Right lobe of liver (tissue), 4 donors: Measurements from ENCODE around the gene MYH9.

Experiments
- POLR2A ChIP-seq: fragments of 450-650 bp; IDR thresholded peaks from one replicate; pipeline ENCODE4 v1.6.1; 2017; ENCODE audit warnings: antibody characterized with exemption, mild to moderate bottlenecking
- TF ChIP-seq, protein P1 (sequence below), 4 donors: fragments of 200-600 bp in 3 of 4; fragments of 450-650 bp in 1 of 4; IDR thresholded peaks; one replicate each; pipeline versions ENCODE4 v1.5.1 to v1.8.0; 2016 to 2022; ENCODE audit warnings: antibody characterized with exemption in 4 of 4, mild to moderate bottlenecking in 2 of 4
- donor health status: DM: no; HTN: no; CAD: no.
- donor health status: DM: no; HTN: no; CAD: no.
- donor health status: DM: no; HTN: yes; CAD: no.

DNA sequence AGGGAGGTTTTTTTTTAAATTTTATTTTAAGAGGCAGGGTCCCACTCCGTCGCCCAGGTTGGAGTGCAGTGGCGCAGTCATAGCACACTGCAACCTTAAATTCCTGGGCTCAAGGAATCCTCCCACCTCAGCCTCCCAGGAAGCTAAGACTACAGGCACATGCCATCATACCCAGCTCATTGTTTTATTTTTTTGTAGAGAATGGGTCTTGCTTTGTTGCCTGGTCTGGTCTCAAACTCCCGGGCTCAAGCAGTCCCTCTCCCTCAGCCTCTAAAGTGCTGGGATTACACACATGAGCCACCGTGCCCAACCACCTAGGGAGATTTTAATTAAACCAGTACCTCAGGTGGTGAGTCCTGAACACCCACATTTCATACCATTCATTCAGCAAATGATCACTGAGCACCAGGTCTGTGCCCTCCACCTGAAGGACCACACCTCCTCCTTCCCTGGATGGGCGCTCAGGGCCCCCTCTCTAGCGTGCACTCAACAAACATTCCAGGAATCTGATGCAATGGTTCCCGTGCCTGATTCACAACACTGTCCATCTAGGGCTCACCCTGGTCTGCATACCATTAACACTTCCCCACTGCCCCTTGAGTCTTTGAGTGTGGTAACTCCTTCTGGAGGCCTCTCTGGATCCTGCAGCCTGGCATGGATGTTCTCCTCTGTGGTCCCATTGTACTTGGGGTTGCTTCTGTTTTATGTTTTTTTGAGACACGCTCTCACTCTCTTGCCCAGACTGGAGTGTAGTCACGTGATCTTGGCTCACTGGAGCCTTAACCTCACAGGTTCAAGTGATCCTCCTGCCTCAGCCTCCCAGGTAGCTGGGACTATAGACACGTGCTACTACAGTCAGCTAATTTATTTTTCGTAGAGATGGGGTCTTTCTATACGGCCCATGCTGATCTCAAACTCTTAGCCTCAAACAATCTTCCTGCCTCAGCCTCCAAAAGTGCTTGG, 9.6 kb upstream of the MYH9 start:
- TF ChIP-seq, protein P1, sequence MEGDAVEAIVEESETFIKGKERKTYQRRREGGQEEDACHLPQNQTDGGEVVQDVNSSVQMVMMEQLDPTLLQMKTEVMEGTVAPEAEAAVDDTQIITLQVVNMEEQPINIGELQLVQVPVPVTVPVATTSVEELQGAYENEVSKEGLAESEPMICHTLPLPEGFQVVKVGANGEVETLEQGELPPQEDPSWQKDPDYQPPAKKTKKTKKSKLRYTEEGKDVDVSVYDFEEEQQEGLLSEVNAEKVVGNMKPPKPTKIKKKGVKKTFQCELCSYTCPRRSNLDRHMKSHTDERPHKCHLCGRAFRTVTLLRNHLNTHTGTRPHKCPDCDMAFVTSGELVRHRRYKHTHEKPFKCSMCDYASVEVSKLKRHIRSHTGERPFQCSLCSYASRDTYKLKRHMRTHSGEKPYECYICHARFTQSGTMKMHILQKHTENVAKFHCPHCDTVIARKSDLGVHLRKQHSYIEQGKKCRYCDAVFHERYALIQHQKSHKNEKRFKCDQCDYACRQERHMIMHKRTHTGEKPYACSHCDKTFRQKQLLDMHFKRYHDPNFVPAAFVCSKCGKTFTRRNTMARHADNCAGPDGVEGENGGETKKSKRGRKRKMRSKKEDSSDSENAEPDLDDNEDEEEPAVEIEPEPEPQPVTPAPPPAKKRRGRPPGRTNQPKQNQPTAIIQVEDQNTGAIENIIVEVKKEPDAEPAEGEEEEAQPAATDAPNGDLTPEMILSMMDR (IDR thresholded peaks at IDR 0.05), result no peak
- TF ChIP-seq POLR2A, result no peak
